Natural killer cell (primary cell): ENCODE measurements around the gene ST8SIA2. TPM values are rescaled to one million over a fixed set of nuclear protein-coding genes. Genes with fewer than 3 reads are reported as not detected.

Experiments used
- ATAC-seq, 3 donors: fragments of 150-1000 bp in 2 of 3; fragments of 200-7000 bp in 1 of 3; cut with Tn5 transposase; 1 replicate in 1 of 3; 2 replicates in 2 of 3; pipeline ENCODE4 v1.10.0; 2021; ENCODE audit warnings: mild to moderate bottlenecking in 2 of 3, moderate library complexity in 2 of 3
- DNase-seq, 2 donors: peaks; one replicate each; pipeline versions ENCODE4 v3.0.0 to v3.0.0-alpha.2; 2013 to 2021; ENCODE audit warnings: mixed read lengths in 1 of 2
- H3K27ac ChIP-seq: one replicate; pipeline ENCODE4 v1.5.1; 2013; ENCODE audit warnings: mild to moderate bottlenecking, low read length
- H3K27me3 ChIP-seq: one replicate; pipeline ENCODE4 v1.6.1; 2013; ENCODE audit warnings: low read length; ENCODE audit not compliant: control insufficient read depth, insufficient read depth
- H3K36me3 ChIP-seq: one replicate; pipeline ENCODE4 v1.6.1; 2013; ENCODE audit warnings: low read length; ENCODE audit not compliant: control insufficient read depth, insufficient read depth
- H3K4me1 ChIP-seq: one replicate; pipeline ENCODE4 v1.6.1; 2013; ENCODE audit warnings: low read length; ENCODE audit not compliant: control insufficient read depth, insufficient read depth
- H3K4me3 ChIP-seq: one replicate; pipeline ENCODE4 v1.5.1; 2013; ENCODE audit warnings: low read length
- H3K9me3 ChIP-seq: one replicate; pipeline ENCODE4 v1.6.1; 2013; ENCODE audit warnings: low read length; ENCODE audit not compliant: control insufficient read depth, insufficient read depth
- H3K27ac Mint-ChIP-seq, 2 donors: one replicate each; pipeline ENCODE4 v1.8.0; 2022; ENCODE audit warnings: mild to moderate bottlenecking in 2 of 2, mixed read lengths in 2 of 2, moderate library complexity in 1 of 2
- H3K27me3 Mint-ChIP-seq, 2 donors: one replicate each; pipeline ENCODE4 v1.8.0; 2022; ENCODE audit warnings: low read depth in 2 of 2, mixed read lengths in 2 of 2
- H3K36me3 Mint-ChIP-seq: one replicate; pipeline ENCODE4 v1.8.0; 2022; ENCODE audit warnings: mixed read lengths
- H3K4me1 Mint-ChIP-seq, 2 donors: one replicate each; pipeline ENCODE4 v1.8.0; 2022; ENCODE audit warnings: mixed read lengths in 2 of 2
- H3K4me3 Mint-ChIP-seq: one replicate; pipeline ENCODE4 v1.8.0; 2022; ENCODE audit warnings: mild to moderate bottlenecking, moderate library complexity, mixed read lengths
- H3K9me3 Mint-ChIP-seq, 2 donors: one replicate each; pipeline ENCODE4 v1.8.0; 2022; ENCODE audit warnings: mixed read lengths in 2 of 2
- CTCF ChIP-seq: fragments of 200-600 bp; IDR thresholded peaks from one replicate; pipeline ENCODE4 v1.8.0; 2022; ENCODE audit warnings: antibody characterized with exemption
- WGBS: methylation state at CpG from one replicate; pipeline ENCODE4 v1.1.7; 2013; ENCODE audit warnings: missing lambda C conversion rate; ENCODE audit not compliant: insufficient coverage; 5-methylcytosine and 5-hydroxymethylcytosine counted together
- intact Hi-C: fragments of 100-400 bp; cut with micrococcal nuclease; formaldehyde crosslinking; loops from one replicate; pipeline ENCODE4 v1.14.2; 2022
- total RNA-seq, 4 donors: library from RNA; stranded (reverse); fragments of 120-200 nt in 1 of 4; gene quantifications; one replicate each; pipeline versions ENCODE4 v1.2.3 to v1.2.4, GENCODE V29; 2013 to 2022

ST8SIA2 gene
- total RNA-seq, 3 donors from 2014 or later (not counting 1 experiment from before 2014, with no cell fraction given), result not detected

DNA sequence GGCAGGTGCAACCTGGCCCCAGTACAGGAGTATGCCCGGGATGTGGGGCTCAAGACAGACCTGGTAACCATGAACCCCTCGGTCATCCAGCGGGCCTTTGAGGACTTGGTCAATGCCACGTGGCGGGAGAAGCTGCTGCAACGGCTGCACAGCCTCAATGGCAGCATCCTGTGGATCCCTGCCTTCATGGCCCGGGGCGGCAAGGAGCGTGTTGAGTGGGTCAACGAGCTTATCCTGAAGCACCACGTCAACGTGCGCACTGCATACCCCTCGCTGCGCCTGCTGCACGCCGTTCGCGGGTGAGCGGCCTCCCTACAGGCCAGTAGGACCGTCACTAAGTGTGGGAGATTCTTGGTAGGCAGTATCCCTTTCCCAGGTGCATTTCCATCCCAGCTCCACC is 51.0 kb downstream of the ST8SIA2 start:
- H3K4me3 ChIP-seq, result no peak overlapping the region
- H3K27ac Mint-ChIP-seq, result no peak overlapping the region
- H3K4me1 ChIP-seq, result no peaks in the 10 kb centered on the region
- no peaks in the 10 kb centered on the region for H3K36me3 Mint-ChIP-seq
- H3K27ac ChIP-seq, result no peak overlapping the region
- 89% methylated on average over 21 of the region's 21 CpGs for WGBS
- no peaks in the 10 kb centered on the region for H3K9me3 ChIP-seq
- intact Hi-C loops, result no loop called here
- H3K4me3 Mint-ChIP-seq, result no peak overlapping the region
- ATAC-seq (no peak), DNase-seq (no peak)
- no peaks in the 10 kb centered on the region for H3K4me1 Mint-ChIP-seq
- H3K27me3 ChIP-seq, result no peaks in the 10 kb centered on the region
- H3K36me3 ChIP-seq, result no peaks in the 10 kb centered on the region
- peaks cover 3 to 5% of the 10 kb centered on the region in 2 donors for H3K27me3 Mint-ChIP-seq
- TF ChIP-seq CTCF, result no peak
- no peaks in the 10 kb centered on the region for H3K9me3 Mint-ChIP-seq

GRCh38 chr15:92448370-92448769 is 54.7 kb downstream of the ST8SIA2 start:
- H3K27ac ChIP-seq, result no peak overlapping the region
- TF ChIP-seq CTCF, result no peak
- Mint-ChIP-seq H3K27me3 (peaks cover 7 to 15% of the 10 kb centered on the region in 2 donors), H3K27ac (no peak overlapping the region), H3K4me3 (no peak overlapping the region), H3K9me3 (no peaks in the 10 kb centered on the region), H3K4me1 (no peaks in the 10 kb centered on the region), H3K36me3 (no peaks in the 10 kb centered on the region)
- ATAC-seq, result no peak
- H3K9me3 ChIP-seq, result no peaks in the 10 kb centered on the region
- no peaks in the 10 kb centered on the region for H3K4me1 ChIP-seq
- H3K4me3 ChIP-seq, result no peak overlapping the region
- no peaks in the 10 kb centered on the region for H3K36me3 ChIP-seq
- intact Hi-C loops, result no loop called here
- no peak for DNase-seq
- 86% methylated on average over 6 of the region's 6 CpGs for WGBS
- no peaks in the 10 kb centered on the region for H3K27me3 ChIP-seq

DNA sequence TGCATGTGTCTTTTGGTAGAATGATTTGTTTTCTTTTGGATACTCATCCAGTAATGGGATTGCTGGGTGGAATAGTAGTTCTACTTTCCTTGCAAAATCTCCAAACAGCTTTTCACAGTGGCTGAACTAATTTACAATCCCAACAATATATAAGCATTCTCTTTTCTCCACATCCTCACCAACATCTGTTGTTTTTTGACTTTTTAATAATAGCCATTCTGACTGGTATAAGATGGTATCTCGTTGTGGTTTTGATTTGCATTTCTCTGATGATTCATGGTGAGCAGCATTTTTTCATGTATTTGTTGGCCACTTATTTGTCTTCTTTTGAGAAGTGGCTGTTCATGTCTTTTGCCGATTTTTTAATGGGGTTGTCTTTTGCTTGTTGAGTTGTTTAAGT is 55.8 kb downstream of the ST8SIA2 start:
- Mint-ChIP-seq H3K4me1 (no peaks in the 10 kb centered on the region), H3K27me3 (peaks cover 7 to 15% of the 10 kb centered on the region in 2 donors), H3K27ac (no peak overlapping the region), H3K36me3 (no peaks in the 10 kb centered on the region), H3K9me3 (no peaks in the 10 kb centered on the region), H3K4me3 (no peak overlapping the region)
- Histone ChIP-seq H3K4me1 (no peaks in the 10 kb centered on the region), H3K9me3 (no peaks in the 10 kb centered on the region), H3K27me3 (no peaks in the 10 kb centered on the region), H3K27ac (no peak overlapping the region), H3K4me3 (no peak overlapping the region), H3K36me3 (no peaks in the 10 kb centered on the region)
- no peak for ATAC-seq
- DNase-seq, result no peak
- intact Hi-C loops, result no loop called here
- TF ChIP-seq CTCF, result no peak
- 78% methylated on average over 2 of the region's 2 CpGs for WGBS

- Histone ChIP-seq H3K4me1 (no peaks in the 10 kb centered on the region), H3K27ac (no peak overlapping the region), H3K36me3 (no peaks in the 10 kb centered on the region), H3K4me3 (no peak overlapping the region), H3K27me3 (no peaks in the 10 kb centered on the region), H3K9me3 (no peaks in the 10 kb centered on the region)
- H3K27me3 Mint-ChIP-seq, result peaks cover 7 to 15% of the 10 kb centered on the region in 2 donors
- WGBS, result 91% methylated on average over 10 of the region's 10 CpGs
- no peaks in the 10 kb centered on the region for H3K4me1 Mint-ChIP-seq
- no peak overlapping the region for H3K27ac Mint-ChIP-seq
- no peak for DNase-seq
- TF ChIP-seq CTCF, result no peak
- H3K9me3 Mint-ChIP-seq, result no peaks in the 10 kb centered on the region
- intact Hi-C loops, result no loop called here
- H3K4me3 Mint-ChIP-seq, result no peak overlapping the region
- no peaks in the 10 kb centered on the region for H3K36me3 Mint-ChIP-seq
- no peak for ATAC-seq
Observed at GRCh38 chr15:92451225-92451825, 57.6 kb downstream of the ST8SIA2 start.
